ENCODE measurements around the gene EXTL1. TPM values are rescaled to one million over a fixed set of nuclear protein-coding genes. Genes with fewer than 3 reads are reported as not detected.

EXTL1 gene
- total RNA-seq, 4 donors from 2014 or later = 0.33 to 2.1 (median 0.97) TPM; not detected in 1

GRCh38 chr1:26041401-26041800, 19.8 kb downstream of the EXTL1 start:
- Histone ChIP-seq H3K27me3 (peaks cover 0 to 72% (median 22%) of the 10 kb centered on the region in 4 donors), H3K27ac (replicated peaks in 1 of 4) (no peak overlapping the region), H3K4me1 (peaks cover 16 to 29% (median 17%) of the 10 kb centered on the region in 4 donors), H3K9me3 (no peaks in the 10 kb centered on the region), H3K4me3 (no peak overlapping the region), H3K36me3 (no peaks in the 10 kb centered on the region)
- intact Hi-C loops (cut with DNase I) = no loop called here
- 100% methylated on average over 2 of the region's 7 CpGs for WGBS
- DNase-seq (ENCODE audit: extremely low spot score) = no peak
- TF ChIP-seq EP300 (IDR thresholded peaks at IDR 0.05) (no peak), CTCF (IDR thresholded peaks at IDR 0.05) (no peak), POLR2A (IDR thresholded peaks at IDR 0.05; ENCODE audit: low read depth) (no peak), POLR2AphosphoS5 (IDR thresholded peaks at IDR 0.05) (no peak)

DNA sequence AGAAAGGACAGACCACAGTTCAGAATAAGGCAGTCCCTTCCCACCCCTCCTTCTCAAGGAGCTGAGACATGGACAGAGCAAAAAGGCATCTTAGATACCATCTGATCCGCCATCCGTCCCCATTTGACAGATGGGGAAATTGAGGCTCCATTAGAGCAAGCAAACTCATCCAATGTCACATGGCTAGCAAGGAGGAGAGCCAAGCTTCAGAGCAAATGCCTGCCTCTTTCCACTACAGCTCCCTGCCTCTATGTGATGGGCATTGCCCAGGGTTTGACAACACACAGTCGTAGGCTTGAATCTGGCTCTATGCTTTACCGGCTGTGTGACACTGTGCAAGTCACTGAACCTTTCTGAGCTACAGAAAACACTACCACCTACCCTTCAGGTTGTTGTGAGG, 20.4 kb downstream of the EXTL1 start:
- WGBS = 73% methylated on average over 4 of the region's 4 CpGs
- DNase-seq (ENCODE audit: extremely low spot score) = no peak
- intact Hi-C loops (cut with DNase I) = no loop called here
- Histone ChIP-seq H3K9me3 (no peaks in the 10 kb centered on the region), H3K4me3 (no peak overlapping the region), H3K27ac (replicated peaks in 1 of 4) (no peak overlapping the region), H3K36me3 (no peaks in the 10 kb centered on the region), H3K27me3 (peaks cover 0 to 73% (median 28%) of the 10 kb centered on the region in 4 donors), H3K4me1 (peaks cover 17 to 26% (median 18%) of the 10 kb centered on the region in 4 donors)
- TF ChIP-seq POLR2A (IDR thresholded peaks at IDR 0.05; ENCODE audit: low read depth) = no peak
- no peak for TF ChIP-seq POLR2AphosphoS5 (IDR thresholded peaks at IDR 0.05)
- no peak for TF ChIP-seq EP300 (IDR thresholded peaks at IDR 0.05)
- TF ChIP-seq CTCF (IDR thresholded peaks at IDR 0.05) = no peak

DNA sequence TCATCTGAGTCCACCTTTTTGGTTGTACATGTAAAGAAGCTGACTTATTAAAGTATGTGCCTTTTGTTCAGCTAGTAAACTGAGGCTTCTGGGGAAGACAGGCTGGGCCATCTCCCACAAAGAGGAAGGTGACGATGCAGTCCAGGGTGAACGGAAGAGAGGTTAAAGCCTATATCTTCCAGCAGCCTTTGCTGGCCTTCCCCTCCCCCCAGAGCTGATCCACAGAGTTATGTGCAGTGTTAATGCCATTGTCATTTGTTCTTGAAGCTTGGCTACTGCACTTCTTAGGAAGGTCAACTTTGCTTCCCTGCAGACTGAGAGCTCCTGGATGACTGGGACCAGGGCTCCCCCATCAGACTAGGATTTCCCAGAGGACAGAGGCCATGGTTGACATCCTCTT, 22.2 kb downstream of the EXTL1 start:
- H3K4me1 ChIP-seq = peaks cover 16 to 18% (median 17%) of the 10 kb centered on the region in 4 donors
- H3K4me3 ChIP-seq = no peak overlapping the region
- 88% methylated on average over 2 of the region's 2 CpGs for WGBS
- TF ChIP-seq POLR2A (IDR thresholded peaks at IDR 0.05; ENCODE audit: low read depth) (no peak), CTCF (IDR thresholded peaks at IDR 0.05) (no peak), POLR2AphosphoS5 (IDR thresholded peaks at IDR 0.05) (no peak), EP300 (IDR thresholded peaks at IDR 0.05) (no peak)
- H3K36me3 ChIP-seq = no peaks in the 10 kb centered on the region
- H3K27me3 ChIP-seq = peaks cover 0 to 91% (median 33%) of the 10 kb centered on the region in 4 donors
- intact Hi-C loops (cut with DNase I) = no loop called here
- no peak overlapping the region for H3K27ac ChIP-seq (replicated peaks in 1 of 4)
- no peak for DNase-seq (ENCODE audit: extremely low spot score)
- H3K9me3 ChIP-seq = no peaks in the 10 kb centered on the region

DNA sequence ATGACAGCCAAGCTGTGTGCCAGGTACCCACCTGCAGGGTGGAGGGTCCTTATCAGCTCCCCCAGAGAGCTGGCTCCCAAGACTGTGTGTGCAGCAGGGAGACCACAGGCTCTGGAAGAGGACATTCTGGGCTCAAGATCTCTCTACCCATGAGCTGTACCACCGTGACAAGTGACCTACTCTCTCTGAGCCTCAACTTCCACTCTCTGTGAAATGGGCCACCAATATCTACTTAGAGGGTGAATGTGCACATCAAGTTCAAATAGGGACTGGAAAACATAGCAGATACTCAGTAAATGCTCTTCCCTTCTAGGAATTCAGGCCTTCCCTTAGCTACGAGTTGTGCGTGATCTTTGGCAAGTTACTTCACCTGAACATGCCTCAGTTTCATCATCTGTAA, 22.8 kb downstream of the EXTL1 start:
- no peak for TF ChIP-seq POLR2A (IDR thresholded peaks at IDR 0.05; ENCODE audit: low read depth)
- TF ChIP-seq CTCF (IDR thresholded peaks at IDR 0.05) = no peak
- TF ChIP-seq POLR2AphosphoS5 (IDR thresholded peaks at IDR 0.05) = no peak
- TF ChIP-seq EP300 (IDR thresholded peaks at IDR 0.05) = no peak
- no peak for DNase-seq (ENCODE audit: extremely low spot score)
- Histone ChIP-seq H3K27me3 (peaks cover 0 to 94% (median 33%) of the 10 kb centered on the region in 4 donors), H3K4me3 (no peak overlapping the region), H3K4me1 (peaks cover 16 to 18% (median 17%) of the 10 kb centered on the region in 4 donors), H3K36me3 (no peaks in the 10 kb centered on the region), H3K9me3 (no peaks in the 10 kb centered on the region), H3K27ac (replicated peaks in 1 of 4) (no peak overlapping the region)
- WGBS = 94% methylated on average over 3 of the region's 3 CpGs
- intact Hi-C loops (cut with DNase I) = no loop called here

All from esophagus muscularis mucosa (tissue), 4 donors.